Activated T-cell treated with anti-CD3 and anti-CD28 coated beads for 48 hours (primary cell): ENCODE measurements around the gene ELFN2.
"Not testable (repeated sequence)": the region's sequence is repeated elsewhere in the genome, so short reads cannot be mapped to it uniquely, and the experiment has no call there.

Source experiments
- DNase-seq: peaks from one replicate; pipeline ENCODE4 v3.0.0-alpha.2; 2020; ENCODE audit warnings: low read depth

ELFN2 gene

GRCh38 chr22:37427135-37427710 lies at the start of gene ELFN2:
ELFN2 (minus strand) TSS chr22:37427479; CDS start chr22:37375534, 51,945 bp downstream.
- no peak for DNase-seq

DNA sequence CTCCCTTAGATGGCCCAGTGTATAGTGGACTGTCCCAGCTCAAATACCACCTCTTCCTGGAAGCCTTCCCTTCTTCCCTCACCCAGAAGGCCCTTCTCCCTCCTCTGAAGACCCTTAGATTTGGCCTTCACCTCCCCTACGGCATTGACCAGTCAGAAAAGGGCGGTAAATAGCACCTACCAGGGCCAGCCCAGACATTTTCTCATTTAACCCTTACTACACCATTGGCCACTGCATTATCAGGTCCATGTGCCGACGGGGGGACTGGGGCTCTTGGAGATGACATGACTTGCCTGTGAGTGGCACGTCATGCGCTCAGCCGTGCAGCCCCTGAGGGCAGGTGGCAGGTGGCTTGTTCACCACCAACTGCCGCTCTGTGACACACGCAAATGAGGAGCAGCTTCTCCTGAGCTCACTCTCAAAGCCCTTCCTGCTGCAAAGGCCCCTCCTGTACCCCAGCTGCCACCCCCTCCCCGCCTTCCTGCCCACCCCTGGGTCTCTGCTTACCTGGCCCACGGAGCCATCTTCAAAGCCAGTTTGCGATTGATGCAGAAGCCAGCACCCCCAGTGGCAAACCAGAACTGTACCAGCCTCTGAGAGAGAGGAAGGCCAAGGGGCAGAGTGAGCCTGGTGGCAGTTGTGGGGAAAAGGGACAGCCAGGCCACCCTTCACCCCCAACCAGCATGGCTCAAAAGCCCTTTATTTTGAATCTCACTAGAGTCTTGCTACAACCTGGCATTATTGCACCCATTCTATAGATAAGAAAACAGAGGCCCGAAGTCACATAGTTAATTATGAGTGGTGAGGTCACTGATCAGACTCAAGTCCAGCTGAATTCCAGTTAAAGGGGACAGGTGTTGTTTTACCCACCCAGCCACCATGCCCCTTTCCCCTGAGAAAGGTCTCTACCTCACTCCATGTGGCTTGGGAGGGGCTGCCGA lies 49.4 kb upstream of the ELFN2 start:
- DNase-seq: no peak

DNA sequence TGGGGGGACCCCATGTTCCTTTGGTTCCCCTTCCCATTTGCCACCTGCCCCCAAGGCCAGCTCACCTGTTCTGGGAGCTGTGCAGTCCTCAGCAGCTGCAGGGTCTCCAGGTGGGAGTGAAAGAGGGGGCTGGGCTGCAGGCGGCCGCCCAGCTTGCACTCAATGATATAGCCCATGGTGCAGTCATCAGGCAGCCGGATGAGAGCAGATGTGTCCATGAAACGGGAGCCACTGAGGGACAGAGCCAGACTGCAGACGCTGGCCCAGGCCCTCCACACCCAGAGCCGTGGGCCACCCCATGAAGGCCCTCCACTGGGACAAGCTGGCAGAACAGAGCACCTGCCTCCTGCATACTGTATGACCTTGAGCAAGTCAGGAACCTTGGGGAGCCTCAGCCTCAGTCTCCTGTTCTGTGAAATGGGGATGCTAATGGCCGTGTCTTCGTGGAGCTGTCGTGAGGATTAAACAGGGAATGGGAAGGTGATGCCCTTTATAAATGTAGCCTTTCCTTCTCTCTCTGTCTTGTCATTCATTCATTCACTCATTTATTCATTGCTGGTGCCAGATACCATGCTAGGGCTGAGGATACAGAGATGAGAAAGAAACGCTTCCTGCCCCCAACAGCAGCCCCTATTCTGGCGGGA lies 47.3 kb upstream of the ELFN2 start:
- DNase-seq: no peak

- DNase-seq: no peak
Measured at GRCh38 chr22:37473437-37473946, 46.2 kb upstream of the ELFN2 start.

DNA sequence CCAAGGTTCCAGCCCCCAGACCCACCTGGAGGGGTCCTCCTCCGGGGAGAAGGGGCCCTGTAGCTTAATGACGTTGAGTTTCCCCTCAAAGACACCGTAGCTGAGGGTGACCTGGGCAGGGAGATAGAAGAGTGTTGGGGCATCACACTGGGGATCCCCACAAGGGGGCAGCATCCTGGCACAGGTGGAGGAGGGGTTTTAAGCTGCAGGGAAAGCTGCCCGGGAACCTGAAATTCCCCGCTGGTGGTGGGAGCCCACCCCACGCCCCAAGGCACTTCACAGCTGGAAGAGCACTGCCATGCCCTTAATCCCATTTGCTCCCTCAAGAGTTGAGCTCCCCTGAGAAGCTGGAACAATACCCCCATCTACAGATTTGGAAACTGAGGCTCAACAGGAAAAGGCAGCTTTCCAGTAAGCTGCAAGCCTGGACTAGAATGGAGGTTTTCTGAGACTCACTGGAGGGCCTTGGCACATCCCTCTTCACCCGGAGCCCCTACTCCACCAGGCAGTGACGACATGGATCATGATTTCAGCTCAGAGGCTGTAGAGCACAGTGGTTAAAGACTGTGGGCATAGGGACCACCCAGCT lies 45.2 kb upstream of the ELFN2 start:
- DNase-seq: no peak

DNA sequence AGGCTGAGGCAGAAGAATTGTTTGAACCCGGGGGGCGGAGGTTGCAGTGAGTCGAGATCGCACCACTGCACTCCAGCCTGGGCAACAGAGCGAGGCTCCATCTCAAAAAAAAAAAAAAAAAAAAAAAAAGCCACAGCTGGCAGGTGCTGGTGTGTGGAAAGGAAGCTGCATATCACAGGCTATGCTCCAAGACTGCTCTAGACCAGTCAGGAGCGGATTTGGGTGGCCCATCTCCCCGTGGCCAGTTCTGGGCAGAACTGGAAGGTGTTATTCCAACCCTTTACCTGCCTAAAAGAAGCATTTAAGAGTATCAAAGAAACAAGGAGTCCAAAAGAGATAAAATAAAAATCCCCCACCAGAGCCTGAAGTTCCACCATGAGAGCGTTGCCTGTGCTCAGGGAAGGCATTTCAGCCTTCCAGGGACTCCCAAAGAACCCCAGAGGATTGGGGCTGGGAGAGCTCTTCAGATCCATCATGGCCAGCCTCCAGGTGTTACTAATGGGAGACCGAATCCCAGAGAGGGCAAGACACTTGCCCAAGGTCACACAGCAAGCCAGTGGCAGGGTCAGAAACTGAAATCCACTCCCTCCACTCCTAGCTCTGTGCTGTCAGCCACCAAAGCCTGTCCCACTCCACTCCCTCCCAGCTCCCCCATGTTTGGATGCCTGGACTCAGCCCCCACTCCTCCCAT lies 44.6 kb upstream of the ELFN2 start:
- DNase-seq: no peak

- no peak for DNase-seq
Measured at GRCh38 chr22:37470087-37470445, 42.8 kb upstream of the ELFN2 start.

DNA sequence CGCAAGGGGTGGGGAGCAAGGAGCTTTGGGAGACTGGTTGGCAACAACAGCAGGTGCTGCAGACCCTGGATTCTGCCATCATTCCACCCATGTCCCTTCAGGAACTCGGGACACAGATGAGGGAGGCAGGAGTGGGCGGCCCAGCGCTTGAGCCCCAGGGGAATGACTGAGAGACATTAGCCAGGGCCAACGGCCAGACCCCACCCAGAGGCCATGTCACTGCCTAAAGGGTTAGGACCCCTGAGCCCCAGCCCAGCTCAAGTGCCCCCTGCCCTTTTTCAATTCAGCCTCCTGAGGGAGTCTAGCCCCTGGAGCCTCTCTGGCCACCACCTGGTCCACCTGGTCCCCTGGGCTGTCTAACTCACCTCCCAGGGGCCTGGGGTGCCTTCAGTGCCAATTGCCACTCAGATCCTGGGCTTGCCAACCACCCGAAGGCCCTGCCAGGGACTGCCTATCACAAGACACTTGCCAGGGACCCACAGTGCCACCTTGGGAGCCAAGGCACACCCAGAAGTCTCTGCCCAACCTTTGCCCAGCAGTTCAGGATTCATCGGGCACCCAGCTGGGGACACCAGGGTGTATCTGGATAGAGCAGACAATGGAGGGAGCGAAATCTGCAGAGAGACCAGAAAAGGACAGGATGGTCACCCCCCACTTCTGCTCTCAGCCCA lies 42.3 kb upstream of the ELFN2 start:
- DNase-seq: no peak

DNA sequence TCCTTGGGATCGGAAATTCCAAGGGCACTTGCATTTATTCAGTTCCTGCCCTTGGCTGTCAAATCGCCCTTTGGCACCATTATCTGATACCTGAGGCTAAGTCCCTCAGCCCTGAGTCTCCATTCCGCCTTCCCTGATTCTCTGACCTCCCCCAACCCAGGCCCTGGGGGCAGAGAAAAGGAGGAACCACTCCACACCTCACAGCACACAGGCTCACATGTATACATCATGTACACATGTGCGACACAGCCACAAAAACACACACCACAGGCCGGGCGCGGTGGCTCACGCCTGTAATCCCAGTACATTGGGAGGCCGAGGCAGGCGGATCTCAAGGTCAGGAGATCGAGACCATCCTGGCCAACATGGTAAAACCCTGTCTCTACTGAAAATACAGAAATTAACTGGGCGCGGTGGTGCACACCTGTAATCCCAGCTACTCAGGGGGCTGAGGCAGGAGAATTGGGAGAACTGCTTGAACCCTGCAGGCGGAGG lies 41.0 kb upstream of the ELFN2 start:
- not testable (repeated sequence) for DNase-seq

DNA sequence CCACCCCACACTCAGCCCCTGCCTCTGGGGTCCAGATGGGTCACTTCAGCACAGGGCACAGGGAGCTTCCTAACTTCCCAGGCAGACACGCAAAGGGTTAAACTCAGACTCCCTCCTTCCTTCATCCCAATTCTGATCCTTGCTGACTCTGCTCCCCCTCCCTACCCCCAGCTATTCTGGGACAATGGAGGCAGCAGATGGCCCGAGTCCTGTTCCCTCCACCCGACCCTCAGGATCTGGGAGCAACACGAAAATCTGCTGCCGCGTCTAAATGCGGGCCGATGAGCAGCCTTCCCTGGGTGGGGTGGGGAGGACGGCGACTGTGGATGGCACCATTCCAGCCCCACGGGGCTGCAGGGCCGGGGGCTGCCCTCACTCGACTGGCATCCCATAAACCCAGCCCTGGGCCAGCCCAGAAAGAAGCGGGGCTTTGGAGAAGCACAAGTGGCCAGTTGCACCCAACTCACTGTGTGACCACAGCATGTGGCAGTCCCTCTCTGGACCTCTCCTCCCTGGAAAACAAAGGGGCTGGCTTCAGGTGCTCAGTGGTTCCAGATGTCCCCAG lies 40.2 kb upstream of the ELFN2 start:
- no peak for DNase-seq

GRCh38 chr22:37464181-37464580 lies 36.9 kb upstream of the ELFN2 start:
- DNase-seq: no peak

DNA sequence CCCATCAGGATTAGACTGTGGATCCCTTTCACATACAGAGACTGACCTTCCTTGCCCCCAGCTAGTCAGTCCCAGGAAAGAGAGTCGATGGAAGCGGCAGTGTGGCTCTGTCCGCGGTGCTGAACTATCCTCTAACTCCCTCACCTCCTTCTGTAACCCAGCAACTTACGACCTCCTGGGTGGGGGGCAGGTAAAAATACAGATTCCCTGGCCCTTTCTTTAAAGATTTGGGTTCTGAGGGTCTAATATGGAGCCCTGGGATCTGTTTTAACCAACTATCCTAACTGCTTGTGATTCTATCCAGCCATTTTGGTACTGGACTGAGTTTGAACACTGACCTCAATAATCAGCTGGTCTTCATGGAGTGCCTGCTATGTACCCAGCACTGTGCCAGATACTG lies 35.7 kb upstream of the ELFN2 start:
- no peak for DNase-seq

- DNase-seq: no peak
Measured at GRCh38 chr22:37462436-37462835, 35.2 kb upstream of the ELFN2 start.

DNA sequence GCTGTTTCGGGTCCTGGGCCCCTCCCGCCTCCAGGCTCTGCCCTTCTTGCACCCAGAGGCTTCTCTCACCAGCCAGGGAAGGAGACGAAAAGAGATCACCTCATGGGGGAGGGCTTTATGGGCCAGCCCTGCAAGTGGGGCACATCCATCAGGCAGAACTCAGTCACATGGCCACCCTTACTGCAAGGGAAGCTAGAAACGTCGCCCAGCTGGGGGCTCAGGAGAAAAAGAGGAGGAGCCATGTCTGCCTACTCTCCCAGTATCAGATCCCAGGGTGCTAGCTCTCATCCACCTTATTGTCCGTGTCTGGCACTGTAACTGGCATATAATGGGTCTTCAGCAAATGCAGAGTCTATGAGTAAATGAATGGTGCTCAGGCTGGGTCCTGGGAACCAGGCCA lies 34.7 kb upstream of the ELFN2 start:
- no peak for DNase-seq

DNA sequence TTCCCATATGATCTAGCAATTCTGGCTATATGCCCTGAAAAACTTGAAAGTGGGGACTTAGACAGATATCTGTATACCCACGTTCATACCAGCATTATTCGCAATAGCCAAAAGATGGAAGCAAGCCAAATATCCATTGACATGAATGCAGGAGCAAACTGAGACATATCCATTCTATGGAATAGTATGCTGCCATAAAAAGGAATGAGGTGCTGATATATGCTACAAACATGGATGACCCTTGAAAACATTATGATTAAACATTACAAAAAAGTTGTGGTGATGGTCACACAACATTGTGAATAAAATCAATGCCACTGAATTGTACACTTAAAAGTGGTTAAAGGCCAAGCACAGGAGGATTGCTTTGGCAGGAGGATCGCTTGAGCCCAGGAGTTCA lies 33.4 kb upstream of the ELFN2 start:
- no peak for DNase-seq

DNA sequence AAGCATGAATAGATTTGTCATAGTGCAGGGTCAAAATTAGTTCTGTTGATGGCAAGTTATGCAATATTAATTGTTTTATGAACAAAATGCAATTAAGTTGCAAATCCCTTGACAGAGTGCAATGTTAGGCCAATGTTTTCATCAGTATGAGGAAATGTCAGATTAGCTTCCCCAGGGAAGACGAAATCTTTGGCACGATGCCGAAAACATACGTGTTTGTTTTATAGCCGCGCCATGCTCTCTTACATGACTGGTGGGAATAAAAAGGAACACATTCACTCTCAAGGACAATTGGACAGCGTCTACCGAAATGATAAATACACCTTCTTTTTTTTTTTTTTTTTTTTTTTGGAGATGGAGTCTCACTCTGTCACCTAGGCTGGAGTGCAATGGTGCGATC lies 31.9 kb upstream of the ELFN2 start:
- DNase-seq: no peak

GRCh38 chr22:37457093-37457893 lies 30.0 kb upstream of the ELFN2 start:
- DNase-seq: peak; percentile 77

GRCh38 chr22:37456346-37456745 lies 29.1 kb upstream of the ELFN2 start:
- DNase-seq: no peak

DNA sequence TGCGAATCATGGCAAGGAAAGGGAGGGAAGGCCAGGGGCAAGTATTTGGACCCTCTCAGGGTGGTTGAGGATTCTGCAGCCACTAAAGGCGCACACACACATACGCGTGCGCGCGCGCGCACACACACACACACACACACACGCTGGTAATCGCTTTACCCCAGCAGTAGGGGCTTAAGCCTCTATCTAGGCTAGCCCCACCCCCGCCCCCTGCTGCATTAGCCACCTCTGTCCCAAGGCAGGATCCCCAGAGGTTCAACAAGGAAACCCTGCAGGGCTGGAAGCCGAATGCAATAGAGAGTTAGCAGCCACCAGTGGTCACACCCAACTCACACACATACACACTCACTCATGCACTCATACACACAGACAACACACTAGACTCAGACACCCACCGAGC lies 28.6 kb upstream of the ELFN2 start:
- no peak for DNase-seq
